GM18870 (cell line): Measurements from ENCODE around the gene DNAJC2.
"Not testable (repeated sequence)": the region's sequence is repeated elsewhere in the genome, so short reads cannot be mapped to it uniquely, and the experiment has no call there.

ENCODE experiments used
- ATAC-seq: cut with Tn5 transposase; IDR thresholded peaks from one replicate; pipeline ENCODE4 v1.9.1; 2021; ENCODE audit warnings: moderate library complexity; ENCODE audit not compliant: unreplicated experiment

DNAJC2 gene

GRCh38 chr7:103343332-103343731, 1.2 kb downstream of the DNAJC2 start:
- ATAC-seq, result no peak

GRCh38 chr7:103341466-103341865, 3.1 kb downstream of the DNAJC2 start:
- no peak for ATAC-seq

GRCh38 chr7:103338864-103339263, 5.7 kb downstream of the DNAJC2 start:
- no peak for ATAC-seq

GRCh38 chr7:103336761-103337160, 7.8 kb downstream of the DNAJC2 start:
- no peak for ATAC-seq

DNA sequence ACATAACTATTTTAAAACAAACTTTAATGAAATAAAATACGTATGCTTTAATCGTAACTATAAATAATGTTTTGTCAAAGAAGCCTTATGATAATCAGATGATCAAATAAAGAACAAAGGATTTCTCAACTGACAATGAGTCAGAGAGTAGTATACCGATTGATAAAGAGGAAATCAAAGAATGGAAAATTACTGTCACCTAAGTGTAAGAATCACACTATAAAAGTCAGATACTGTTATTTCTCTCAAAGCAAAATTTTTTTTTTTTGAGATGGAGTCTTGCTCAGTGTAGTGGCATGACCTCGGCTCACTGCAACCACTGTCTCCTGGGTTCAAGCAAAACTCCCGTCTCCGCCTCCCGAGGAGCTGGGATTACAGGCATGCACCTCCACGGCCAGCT, 18.8 kb downstream of the DNAJC2 start:
- no peak for ATAC-seq

DNA sequence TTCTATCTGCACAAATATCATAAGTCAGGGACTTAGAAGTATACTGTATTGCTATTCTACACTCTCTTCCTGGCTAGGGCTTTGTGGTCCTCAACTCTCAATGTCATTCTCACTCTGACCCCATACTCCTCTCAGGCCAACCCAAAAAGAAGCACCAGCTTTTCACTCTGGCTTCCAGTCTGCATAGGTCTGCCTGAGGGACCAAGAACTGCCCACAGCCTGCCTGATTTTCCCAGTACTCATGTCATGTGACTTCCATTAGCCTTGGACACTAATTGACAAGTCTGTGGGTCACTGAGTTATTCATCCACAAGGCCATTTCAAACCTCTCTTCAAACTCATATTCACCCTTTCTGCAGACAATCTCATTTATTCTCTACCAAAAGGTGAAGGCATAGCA, 27.6 kb downstream of the DNAJC2 start:
- ATAC-seq, result no peak

DNA sequence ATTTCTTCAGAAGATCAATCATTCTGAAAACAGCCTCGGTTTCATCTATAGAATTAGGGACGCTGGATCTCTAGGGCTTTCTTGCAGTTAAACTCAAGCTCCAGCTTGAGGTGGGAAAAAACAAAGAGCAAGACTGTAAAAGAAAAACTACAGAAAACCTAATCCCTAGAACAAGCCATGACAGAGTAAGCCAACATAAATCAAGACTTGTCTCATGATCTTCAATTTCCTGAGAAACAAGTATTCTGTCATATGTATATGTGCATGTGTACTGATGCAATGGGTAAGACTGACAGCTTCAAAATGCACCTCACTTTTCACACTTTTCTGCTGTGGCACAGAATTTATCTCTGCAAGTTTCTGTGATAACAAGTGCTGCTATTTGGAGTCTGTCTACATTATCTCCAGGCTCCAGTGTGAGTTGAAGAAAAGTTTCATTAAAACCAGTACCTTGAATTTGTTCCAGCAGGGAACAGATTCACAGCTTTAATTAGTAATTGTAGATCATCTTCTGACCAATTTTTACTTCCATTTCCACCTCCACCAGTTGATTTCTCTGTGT, 28.1 kb downstream of the DNAJC2 start:
- no peak for ATAC-seq

DNA sequence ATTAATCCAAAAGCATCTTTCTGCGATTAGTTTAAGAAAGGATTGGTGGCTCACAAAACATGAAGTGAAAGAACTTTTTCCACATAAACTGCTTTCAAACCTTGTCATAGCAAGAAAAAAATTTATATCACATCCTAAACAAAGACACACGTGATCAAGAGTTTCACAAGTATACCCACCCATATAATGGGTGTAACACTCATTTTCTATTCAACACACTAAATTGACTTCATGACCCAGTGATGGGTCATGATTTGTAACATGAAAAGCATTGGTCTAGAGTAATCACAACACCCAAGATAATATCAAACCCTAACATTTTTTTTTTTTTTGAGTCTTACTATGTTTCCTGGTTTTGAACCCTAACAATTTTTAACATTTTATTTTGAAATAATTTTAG, 29.7 kb downstream of the DNAJC2 start:
- no peak for ATAC-seq

- ATAC-seq, result no peak
Observed at GRCh38 chr7:103307503-103308231, 36.9 kb downstream of the DNAJC2 start.

- ATAC-seq, result no peak
Observed at GRCh38 chr7:103301441-103301840, 43.1 kb downstream of the DNAJC2 start.

DNA sequence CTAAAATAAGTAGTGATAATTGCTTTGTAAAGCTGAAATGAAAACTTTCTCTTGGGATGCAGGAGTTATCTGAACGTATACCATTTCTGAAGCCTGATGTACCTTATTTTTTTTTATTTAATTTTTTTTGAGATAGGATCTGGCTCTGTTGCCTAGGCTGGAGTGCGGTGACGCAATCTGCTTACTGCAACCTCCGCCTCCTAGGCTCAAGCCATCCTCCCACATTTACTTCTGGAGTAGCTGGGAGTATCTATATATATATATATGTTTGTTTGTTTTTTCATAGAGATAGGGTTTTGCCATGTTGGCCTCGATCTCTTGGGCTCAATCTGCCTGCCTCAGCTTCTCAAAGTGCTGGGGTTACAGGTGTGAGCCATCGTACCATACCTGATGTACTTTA, 44.9 kb downstream of the DNAJC2 start:
- ATAC-seq, result no peak

- ATAC-seq, result peak; percentile 13
Observed at GRCh38 chr7:103297837-103298179, 46.8 kb downstream of the DNAJC2 start.

DNA sequence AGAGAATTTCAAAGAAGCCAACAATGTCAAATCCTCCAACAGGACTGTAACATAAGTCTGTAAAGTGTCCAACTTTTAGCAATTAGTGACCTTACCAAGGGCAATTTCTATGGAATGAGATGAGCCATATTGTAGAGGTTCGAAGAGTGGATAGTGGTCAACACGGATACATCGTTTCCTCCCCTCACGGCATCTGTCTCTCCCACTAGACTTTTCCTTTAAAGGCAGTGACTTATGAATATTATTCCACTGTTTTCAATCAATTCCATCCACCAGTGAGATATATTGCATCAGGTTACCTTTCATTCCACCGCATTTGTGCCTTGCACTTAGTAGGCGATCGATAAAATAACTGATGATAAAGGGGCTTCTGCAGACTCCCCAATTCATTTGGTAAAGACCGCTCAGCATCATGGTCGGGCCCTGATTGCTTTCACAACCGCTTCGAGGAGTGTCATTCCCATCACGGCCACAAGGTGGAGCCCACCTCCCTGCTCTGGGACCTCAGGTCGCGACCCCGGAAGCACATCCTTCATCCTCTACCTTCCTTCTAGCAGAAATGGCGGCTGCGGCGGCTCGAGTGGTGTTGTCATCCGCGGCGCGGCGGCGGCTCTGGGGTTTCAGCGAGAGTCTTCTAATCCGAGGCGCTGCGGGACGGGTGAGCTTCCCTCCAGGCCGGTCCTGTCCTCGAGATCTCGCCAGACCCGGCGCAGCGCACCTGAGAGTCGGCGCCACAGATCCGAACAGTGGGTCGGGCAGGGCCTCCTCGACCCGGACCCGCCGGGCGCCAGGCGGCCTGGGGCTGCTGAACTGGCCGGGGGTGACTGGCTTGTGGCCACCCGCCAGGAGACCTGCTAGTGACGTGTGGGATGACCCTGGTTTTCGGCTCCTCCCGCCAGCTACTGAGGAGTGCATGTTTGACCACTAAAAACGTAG, 47.4 kb downstream of the DNAJC2 start, which contains the start of gene PMPCB:
TSS of gene PMPCB (plus strand) at position 535 of the 936 bp plus-strand sequence. CDS start at position 560, 25 bp downstream.
- ATAC-seq, result peak; percentile 85

- no peak for ATAC-seq
Observed at GRCh38 chr7:103293526-103293925, 51.0 kb downstream of the DNAJC2 start.

DNA sequence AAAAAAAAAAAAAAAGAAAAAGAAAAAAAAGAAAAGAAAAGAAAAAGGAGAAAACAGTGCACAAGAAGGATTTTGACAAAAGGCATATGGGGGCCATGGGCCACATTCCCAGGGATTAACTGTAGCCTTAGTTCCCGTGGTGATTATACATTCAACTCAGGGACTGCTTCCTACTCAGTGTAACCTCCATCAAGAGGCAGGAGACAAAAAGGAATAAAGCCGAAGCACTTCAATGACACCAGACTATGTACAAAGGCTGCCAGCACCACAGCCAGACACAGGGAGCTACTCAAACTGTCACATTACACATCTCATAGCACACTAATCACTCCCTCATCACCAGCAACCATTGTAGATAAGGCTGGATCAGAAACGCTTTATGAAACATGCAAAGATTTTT, 52.4 kb downstream of the DNAJC2 start:
- ATAC-seq, result no peak

DNA sequence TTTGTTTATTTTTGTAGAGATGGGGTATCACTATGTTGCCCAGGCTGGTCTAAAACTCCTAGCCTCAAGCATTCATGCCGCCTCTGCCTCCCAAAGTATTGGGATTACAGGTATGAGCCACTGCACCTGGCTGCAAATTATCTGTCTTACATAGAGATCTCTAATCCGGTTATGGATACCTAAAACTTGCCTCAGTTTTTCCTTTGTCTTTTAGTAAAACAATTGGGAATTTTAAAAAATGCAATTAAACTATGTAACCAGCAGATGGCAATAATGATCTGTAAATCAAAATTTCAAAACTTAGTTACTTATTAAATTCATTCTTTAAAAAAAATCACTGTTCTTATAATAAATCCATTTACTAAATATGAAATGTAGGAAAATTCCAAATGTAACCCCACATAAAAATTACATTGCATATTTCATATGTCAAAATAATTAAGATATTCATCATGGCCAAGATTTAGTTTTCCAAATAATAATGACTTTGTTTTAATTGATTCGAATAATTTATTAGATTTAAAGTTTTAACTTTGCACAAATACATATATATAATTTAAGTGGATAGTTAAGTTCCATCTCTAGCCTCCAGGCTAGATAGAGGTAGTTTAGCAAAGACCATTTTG, 61.7 kb downstream of the DNAJC2 start:
- not testable (repeated sequence) for ATAC-seq

DNA sequence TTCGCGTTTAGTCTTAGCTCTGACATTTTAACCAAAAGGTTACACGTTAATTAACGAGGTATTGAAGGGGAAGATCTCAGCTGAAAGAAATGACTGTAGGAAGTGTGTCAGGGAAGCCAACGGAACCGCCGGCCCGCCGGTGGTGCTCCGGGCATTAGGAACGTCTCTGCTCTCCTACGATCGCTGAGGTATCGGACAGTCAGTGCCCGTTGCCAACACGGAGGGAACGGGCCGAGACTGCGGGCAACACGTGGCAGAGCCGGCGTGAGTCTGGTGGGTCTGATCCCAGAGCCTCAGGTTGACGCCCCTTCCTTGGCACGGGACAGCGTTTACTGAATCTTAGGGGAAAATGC, 63.8 kb downstream of the DNAJC2 start:
- peak; percentile 8 for ATAC-seq

GRCh38 chr7:103279963-103280802, 64.4 kb downstream of the DNAJC2 start:
- peak; percentile 83 for ATAC-seq

DNA sequence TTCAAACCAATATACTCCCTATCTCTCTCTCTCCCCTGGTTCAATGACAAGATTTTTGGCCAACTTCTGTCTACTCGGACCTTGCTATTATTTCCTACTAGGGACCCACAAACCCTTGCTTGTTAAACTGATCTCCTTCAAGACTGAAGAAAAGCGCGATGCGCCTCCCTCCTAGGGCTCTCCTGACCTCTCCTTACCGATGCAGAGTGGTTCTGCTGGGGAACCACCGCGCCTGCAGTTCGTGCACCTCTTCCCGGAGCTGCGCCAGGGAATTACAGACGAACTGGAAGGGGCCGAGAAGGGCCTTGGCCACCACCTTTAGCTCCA, 65.0 kb downstream of the DNAJC2 start:
- ATAC-seq, result peak; percentile 43

DNA sequence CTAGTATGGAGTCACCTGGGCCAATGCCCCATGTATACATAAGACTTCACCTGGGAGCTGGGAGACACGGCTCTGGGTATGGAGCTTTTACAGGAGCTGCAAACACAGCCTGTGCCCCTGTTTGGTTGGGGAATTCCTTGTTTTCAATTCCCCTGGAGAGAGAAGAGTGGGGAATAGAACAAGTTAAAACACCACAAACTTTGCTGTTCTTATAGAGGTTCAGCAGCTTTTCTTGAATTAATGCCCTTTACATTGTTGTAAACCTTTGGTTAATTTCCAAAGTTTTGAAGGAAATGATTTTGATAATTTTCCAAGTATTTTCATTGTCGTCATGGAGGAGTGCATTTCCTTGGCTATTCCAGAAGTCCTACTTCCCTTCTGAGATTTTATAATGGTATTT, 66.4 kb downstream of the DNAJC2 start:
- not testable (repeated sequence) for ATAC-seq

DNA sequence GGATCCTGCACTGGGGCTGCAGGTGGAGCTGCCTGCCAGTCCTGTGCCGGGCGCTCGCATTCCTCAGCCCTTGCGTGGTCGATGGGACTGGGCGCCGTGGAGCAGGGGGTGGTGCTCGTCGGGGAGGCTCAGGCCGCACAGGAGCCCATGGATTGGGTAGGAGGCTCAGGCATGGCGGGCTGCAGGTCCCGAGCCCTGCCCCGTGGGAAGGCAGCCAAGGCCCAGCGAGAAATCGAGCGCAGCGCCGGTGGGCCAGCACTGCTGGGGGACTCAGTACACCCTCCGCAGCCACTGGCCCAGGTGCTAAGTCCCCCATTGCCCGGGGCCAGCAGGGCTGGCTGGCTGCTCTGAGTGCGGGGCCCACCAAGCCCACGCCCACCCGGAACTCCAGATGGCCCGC, 69.7 kb downstream of the DNAJC2 start:
- ATAC-seq, result not testable (repeated sequence)
